Psoas muscle (tissue), 8 donors: Measurements from ENCODE around the gene TMTC2. TPM values are rescaled to one million over a fixed set of nuclear protein-coding genes. Genes with fewer than 3 reads are reported as not detected.

Experiments
- ATAC-seq, 4 donors: fragments of 200-7000 bp; cut with Tn5 transposase; one replicate each; pipeline ENCODE4 v1.9.1; 2020; ENCODE audit warnings: moderate library complexity in 3 of 4, mild to moderate bottlenecking in 2 of 4
- DNase-seq, 2 donors: peaks; one replicate each; pipeline ENCODE4 v3.0.0-alpha.2; 2020
- H3K27ac ChIP-seq: fragments of 200-600 bp; one replicate; pipeline ENCODE4 v1.8.0; 2022
- H3K27me3 ChIP-seq, 3 donors: fragments of 200-600 bp in 1 of 3; one replicate each; pipeline versions ENCODE4 v1.6.1 to v1.8.0; 2013 to 2022; ENCODE audit warnings: low read length in 2 of 3, mild to moderate bottlenecking in 2 of 3, moderate library complexity in 1 of 3; ENCODE audit not compliant: insufficient read depth in 3 of 3
- H3K36me3 ChIP-seq, 2 donors: fragments of 200-600 bp in 1 of 2; one replicate each; pipeline versions ENCODE4 v1.6.1 to v1.8.0; 2013 to 2022; ENCODE audit warnings: low read depth in 1 of 2, mild to moderate bottlenecking in 1 of 2, moderate library complexity in 1 of 2; ENCODE audit not compliant: insufficient read depth in 1 of 2
- H3K4me1 ChIP-seq: fragments of 200-600 bp; one replicate; pipeline ENCODE4 v1.8.0; 2022
- H3K4me3 ChIP-seq: fragments of 200-600 bp; one replicate; pipeline ENCODE4 v1.8.0; 2022; ENCODE audit warnings: mild to moderate bottlenecking
- H3K9me3 ChIP-seq: fragments of 200-600 bp; one replicate; pipeline ENCODE4 v1.8.0; 2022
- CTCF ChIP-seq: fragments of 200-600 bp; IDR thresholded peaks from one replicate; pipeline ENCODE4 v1.8.0; 2022; ENCODE audit warnings: antibody characterized with exemption
- WGBS, 3 donors: extraction: QIAGEN DNeasy Blood & Tissue Kit; methylation state at CpG; one replicate each; pipeline versions ENCODE4 v1.1.6 to v1.1.7; 2013; 5-methylcytosine and 5-hydroxymethylcytosine counted together
- intact Hi-C, 2 donors: fragments of 100-400 bp; cut with DNase I; formaldehyde crosslinking; loops; one replicate each; pipeline versions ENCODE4 v1.11.0 to v1.14.2; 2022
- polyA plus RNA-seq, 3 donors: library from polyadenylated mRNA; stranded (reverse); fragments of 200-250 nt; gene quantifications; one replicate each; pipeline ENCODE4 v1.2.3, GENCODE V29; 2013
- total RNA-seq, 4 donors: library from RNA; stranded (reverse); fragmentation: NEBNext Ultra II Directional in 2 of 4; extraction: Animal tissue kit (Norgen Biotek cat#: 25700) in 2 of 4; gene quantifications; one replicate each; pipeline versions ENCODE4 v1.2.1 to v1.2.4, GENCODE V29; 2021 to 2023
- donor health status: healthy with polysubstance abuse.
- donor health status: DM: no; HTN: no; CAD: no; lungs with moderate emphysema.
- donor health status: Bipolar disorder and iron deficiency.
- donor health status: healthy.
- donor health status: DM: yes; HTN: yes; CAD: no.
- donor health status: DM: no; HTN: no; CAD: no.
- donor health status: DM: no; HTN: no; CAD: no.
- donor health status: DM: yes; HTN: yes; CAD: no.

TMTC2 gene
- total and polyA plus RNA-seq, 7 donors = 0.85 to 2.7 (median 1.8) TPM

- 96 to 97% (median 96%) methylated on average over 5 of the region's 5 CpGs for WGBS, 3 donors
- no peak for ATAC-seq
Measured at GRCh38 chr12:83049306-83049705, 362.6 kb downstream of the TMTC2 start.

GRCh38 chr12:83052890-83053541 is 366.3 kb downstream of the TMTC2 start:
- no peak overlapping the region for H3K4me3 ChIP-seq
- H3K36me3 ChIP-seq = no peaks in the 10 kb centered on the region
- no peaks in the 10 kb centered on the region for H3K27me3 ChIP-seq
- H3K9me3 ChIP-seq = no peaks in the 10 kb centered on the region
- no peaks in the 10 kb centered on the region for H3K4me1 ChIP-seq
- DNase-seq (no peak), ATAC-seq (no peak)
- H3K27ac ChIP-seq = no peak overlapping the region
- WGBS, 3 donors = 91 to 94% (median 91%) methylated on average over 4 of the region's 4 CpGs
- intact Hi-C loops = no loop called here
- TF ChIP-seq CTCF = no peak

More at GRCh38 chr12:83049306-83049705, 362.6 kb downstream of the TMTC2 start:
- Histone ChIP-seq H3K9me3 (no peaks in the 10 kb centered on the region), H3K27ac (no peak overlapping the region), H3K4me3 (no peak overlapping the region), H3K4me1 (no peaks in the 10 kb centered on the region), H3K27me3 (no peaks in the 10 kb centered on the region), H3K36me3 (no peaks in the 10 kb centered on the region)
- intact Hi-C loops = no loop called here
- TF ChIP-seq CTCF = no peak
- no peak for DNase-seq

GRCh38 chr12:83057436-83057835 is 370.7 kb downstream of the TMTC2 start:
- H3K36me3 ChIP-seq = no peaks in the 10 kb centered on the region
- intact Hi-C loops = no loop called here
- H3K9me3 ChIP-seq = no peaks in the 10 kb centered on the region
- 50 to 53% (median 52%) methylated on average over 1 of the region's 1 CpG for WGBS, 3 donors
- TF ChIP-seq CTCF = no peak
- no peak overlapping the region for H3K27ac ChIP-seq
- no peak for ATAC-seq
- no peak for DNase-seq
- H3K4me3 ChIP-seq = no peak overlapping the region
- H3K4me1 ChIP-seq = no peaks in the 10 kb centered on the region
- no peaks in the 10 kb centered on the region for H3K27me3 ChIP-seq

- ATAC-seq (no peak), DNase-seq (no peak)
- no peaks in the 10 kb centered on the region for H3K27me3 ChIP-seq
- intact Hi-C loops = no loop called here
- H3K27ac ChIP-seq = no peak overlapping the region
- H3K36me3 ChIP-seq = no peaks in the 10 kb centered on the region
- no peak for TF ChIP-seq CTCF
- no peaks in the 10 kb centered on the region for H3K4me1 ChIP-seq
- H3K4me3 ChIP-seq = no peak overlapping the region
- H3K9me3 ChIP-seq = no peaks in the 10 kb centered on the region
- WGBS, 3 donors = 72 to 78% (median 76%) methylated on average over 6 of the region's 6 CpGs
Measured at GRCh38 chr12:83059107-83059506, 372.4 kb downstream of the TMTC2 start.

GRCh38 chr12:83065562-83065961 is 378.9 kb downstream of the TMTC2 start:
- no peaks in the 10 kb centered on the region for H3K9me3 ChIP-seq
- TF ChIP-seq CTCF = no peak
- no peaks in the 10 kb centered on the region for H3K27me3 ChIP-seq
- H3K27ac ChIP-seq = no peak overlapping the region
- no peaks in the 10 kb centered on the region for H3K4me1 ChIP-seq
- H3K36me3 ChIP-seq = no peaks in the 10 kb centered on the region
- no peak overlapping the region for H3K4me3 ChIP-seq
- ATAC-seq (no peak), DNase-seq (no peak)
- WGBS, 3 donors = 47 to 53% (median 50%) methylated on average over 1 of the region's 1 CpG
- intact Hi-C loops = no loop called here
